ENCODE measurements around the gene TNNT1.
A peak's percentile ranks its signal among the peaks of the same experiment; 100 is the strongest.
"Not testable (repeated sequence)": the region's sequence is repeated elsewhere in the genome, so short reads cannot be mapped to it uniquely, and the experiment has no call there.

The TNNT1 gene

DNA sequence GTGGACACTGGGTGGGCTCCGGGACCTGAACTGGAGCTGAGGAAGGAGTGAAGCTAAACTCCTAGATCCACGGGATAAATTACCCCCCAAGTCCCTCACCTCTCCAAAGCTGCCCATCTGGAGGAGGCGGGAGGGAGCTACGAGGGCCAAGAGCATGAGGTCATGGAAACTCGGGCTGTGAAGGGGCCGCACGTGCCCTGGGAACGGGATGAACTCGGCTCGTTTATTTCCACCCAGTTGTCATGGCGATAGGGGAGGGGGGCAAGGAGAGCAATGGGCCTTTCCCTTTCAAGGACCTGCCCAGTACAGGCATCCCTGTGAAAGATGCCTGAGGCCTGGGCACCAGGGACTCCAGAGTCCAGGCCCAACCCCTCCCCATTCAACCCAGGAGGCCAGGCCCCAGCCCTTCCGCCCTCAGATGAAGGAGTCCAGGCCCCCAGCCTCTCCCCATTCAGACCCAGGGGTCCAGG, 35.4 kb downstream of the TNNT1 start:
- no peak overlapping the region for H3K4me3 ChIP-seq (ENCODE audit: low read depth, low read length)

DNA sequence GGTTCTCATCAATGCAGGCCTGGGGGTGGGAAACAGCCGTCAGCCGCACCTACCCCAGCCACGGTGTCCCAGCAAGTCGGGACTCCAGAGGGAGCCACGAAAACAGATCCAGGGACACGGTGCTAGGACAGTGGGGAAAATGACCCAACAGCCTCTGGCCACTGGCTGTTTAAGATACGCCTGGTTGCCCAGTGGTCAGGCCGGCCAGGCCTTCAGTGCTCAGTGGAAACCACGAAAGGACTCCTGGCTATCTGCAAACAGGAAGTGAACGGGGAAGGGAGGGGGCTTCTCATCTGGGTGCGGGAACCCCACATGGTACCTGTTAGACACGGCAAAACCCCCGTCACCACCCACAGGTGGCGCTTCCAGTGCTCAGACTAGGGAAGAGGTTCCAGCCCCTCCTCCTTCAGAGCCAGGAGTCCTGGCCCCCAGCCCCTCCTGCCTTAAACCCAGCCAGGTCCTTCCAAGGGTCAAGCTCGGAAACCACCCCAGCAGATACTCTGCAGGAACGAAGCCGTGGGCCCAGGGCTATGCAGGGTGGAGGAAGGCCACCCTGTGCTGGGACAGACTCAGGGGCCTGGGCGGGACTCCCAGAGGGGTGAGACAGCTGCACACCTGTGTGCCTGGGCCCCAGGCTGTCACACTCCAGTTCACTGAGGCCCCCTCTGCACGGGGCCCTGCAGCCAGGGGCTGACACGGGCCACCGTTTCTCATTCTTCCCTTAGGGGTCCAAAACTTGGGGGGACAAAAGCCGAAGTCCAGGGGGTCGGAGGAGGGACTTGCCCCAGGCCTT, 36.0 kb downstream of the TNNT1 start:
- TF ChIP-seq, protein P1, sequence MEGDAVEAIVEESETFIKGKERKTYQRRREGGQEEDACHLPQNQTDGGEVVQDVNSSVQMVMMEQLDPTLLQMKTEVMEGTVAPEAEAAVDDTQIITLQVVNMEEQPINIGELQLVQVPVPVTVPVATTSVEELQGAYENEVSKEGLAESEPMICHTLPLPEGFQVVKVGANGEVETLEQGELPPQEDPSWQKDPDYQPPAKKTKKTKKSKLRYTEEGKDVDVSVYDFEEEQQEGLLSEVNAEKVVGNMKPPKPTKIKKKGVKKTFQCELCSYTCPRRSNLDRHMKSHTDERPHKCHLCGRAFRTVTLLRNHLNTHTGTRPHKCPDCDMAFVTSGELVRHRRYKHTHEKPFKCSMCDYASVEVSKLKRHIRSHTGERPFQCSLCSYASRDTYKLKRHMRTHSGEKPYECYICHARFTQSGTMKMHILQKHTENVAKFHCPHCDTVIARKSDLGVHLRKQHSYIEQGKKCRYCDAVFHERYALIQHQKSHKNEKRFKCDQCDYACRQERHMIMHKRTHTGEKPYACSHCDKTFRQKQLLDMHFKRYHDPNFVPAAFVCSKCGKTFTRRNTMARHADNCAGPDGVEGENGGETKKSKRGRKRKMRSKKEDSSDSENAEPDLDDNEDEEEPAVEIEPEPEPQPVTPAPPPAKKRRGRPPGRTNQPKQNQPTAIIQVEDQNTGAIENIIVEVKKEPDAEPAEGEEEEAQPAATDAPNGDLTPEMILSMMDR (IDR thresholded peaks at IDR 0.05; ENCODE audit: borderline replicate concordance, insufficient read depth, low read depth, low read length): peak; percentile 15; the same call in 1 of the 2 replicates
- H3K4me3 ChIP-seq (ENCODE audit: low read depth, low read length): no peak overlapping the region

More for the DNA sequence above, 35.4 kb downstream of the TNNT1 start:
- TF ChIP-seq, protein P1 (IDR thresholded peaks at IDR 0.05; ENCODE audit: borderline replicate concordance, insufficient read depth, low read depth, low read length): no peak

DNA sequence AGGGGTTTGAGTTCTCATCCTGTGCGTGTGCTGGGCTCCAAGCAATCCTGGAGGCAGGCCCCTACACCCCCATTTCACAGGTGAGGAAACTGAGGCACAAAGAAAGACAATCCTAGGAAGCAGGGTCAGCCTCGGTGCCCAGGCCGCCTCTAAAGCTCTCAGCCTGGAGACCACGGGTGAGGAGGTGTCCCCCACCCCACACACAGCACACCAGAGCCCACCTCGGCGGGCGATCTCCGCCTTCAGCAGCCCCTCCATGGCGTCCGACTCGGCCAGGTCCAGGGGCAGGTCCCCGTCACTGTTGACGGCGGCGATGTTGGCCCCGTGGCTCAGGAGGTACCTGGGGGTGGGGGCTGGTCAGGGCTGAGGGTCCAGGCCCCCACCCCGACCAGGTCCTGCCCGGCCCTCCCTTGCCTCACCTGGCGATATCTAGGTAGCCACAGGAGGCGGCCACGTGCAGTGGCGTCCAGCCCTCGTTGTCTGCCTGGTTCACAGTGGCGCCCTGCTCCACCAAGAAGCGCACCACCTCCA, 36.7 kb downstream of the TNNT1 start:
- H3K4me3 ChIP-seq (ENCODE audit: low read depth, low read length): no peak overlapping the region
- TF ChIP-seq, protein P1 (IDR thresholded peaks at IDR 0.05; ENCODE audit: borderline replicate concordance, insufficient read depth, low read depth, low read length): no peak

DNA sequence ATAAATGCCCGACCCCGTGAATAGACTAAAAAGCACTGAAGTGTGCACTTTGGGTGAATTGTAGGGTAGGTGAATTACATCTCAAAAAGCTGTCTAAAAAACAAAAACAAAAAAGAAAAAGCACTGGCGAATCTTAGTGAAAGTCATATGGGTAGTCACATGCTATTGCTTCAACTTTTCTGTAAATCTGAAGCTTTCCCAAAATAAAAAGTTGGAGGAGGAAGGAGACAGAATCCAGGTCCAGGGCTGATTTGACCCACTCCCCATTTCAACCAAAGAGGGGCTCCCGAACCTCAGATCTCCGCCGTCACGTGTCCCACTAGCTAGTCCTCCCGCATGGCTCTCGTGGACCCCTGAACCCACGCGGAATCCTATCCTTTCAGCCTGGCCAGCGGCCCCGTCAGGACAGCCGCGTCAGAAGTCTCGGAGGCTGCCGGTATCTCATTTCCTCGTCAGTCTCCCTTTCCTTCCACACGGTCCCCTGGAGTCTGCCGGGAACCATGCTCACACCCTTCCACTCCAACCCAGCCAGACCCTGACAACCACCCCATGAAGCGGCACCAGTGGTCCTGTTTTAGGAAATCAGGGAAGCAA, 37.7 kb downstream of the TNNT1 start:
- H3K4me3 ChIP-seq (ENCODE audit: low read depth, low read length): no peak overlapping the region
- TF ChIP-seq, protein P1 (IDR thresholded peaks at IDR 0.05; ENCODE audit: borderline replicate concordance, insufficient read depth, low read depth, low read length): no peak

DNA sequence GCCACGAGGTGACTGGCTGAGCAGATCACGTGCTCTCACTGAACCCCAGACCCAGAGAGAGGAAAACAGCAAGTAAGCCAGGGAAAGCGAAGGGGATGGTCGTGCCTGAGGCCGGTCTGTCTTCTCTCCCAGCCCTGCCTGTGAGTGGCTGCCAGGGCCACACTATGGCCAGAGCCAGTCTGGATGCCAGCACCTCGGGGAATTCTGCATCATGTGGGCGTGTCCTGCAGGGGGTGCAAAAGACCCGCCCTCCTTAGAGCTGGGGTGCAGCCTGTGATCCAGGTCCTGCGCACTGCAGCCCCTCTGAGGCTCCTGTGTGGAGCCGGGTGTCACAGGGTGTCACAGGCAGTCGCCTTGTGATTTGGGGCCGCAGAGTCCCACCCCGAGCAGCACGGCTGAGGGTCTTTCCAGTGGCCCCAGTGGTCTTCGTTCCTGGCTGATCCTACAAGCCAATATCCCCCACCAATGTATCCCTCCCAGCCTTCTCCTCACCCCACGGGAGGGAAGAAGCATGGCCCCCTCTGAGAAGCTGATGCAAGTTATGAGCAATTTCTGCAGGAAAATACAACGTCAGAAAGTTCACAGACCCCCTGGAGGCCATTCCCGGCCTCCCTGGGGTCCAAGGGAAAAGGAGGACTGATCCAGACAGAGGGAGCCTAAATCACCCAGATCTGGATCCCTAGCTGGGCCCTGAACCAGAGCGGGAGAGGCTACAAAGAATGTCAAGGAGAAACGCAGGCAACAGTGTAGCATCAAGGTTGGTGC, 39.3 kb downstream of the TNNT1 start:
- no peak overlapping the region for H3K4me3 ChIP-seq (ENCODE audit: low read depth, low read length)

DNA sequence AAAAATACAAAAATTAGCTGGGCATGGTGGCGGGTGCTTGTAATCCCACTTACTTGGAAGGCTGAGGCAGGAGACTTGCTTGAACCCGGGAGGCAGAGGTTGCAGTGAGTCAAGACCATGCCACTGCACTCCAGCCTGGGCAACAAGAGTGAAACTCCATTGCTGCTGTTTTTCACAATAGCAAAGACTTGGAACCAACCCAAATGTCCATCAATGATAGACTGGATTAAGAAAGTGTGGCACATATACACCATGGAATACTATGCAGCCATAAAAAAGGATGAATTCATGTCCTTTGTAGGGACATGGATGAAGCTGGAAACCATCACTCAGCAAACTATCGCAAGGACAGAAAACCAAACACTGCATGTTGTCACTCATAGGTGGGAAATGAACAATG, 41.8 kb downstream of the TNNT1 start:
- H3K4me3 ChIP-seq (ENCODE audit: low read depth, low read length): not testable (repeated sequence)

More for the DNA sequence above, 39.3 kb downstream of the TNNT1 start:
- TF ChIP-seq, protein P1 (IDR thresholded peaks at IDR 0.05; ENCODE audit: borderline replicate concordance, insufficient read depth, low read depth, low read length): no peak

DNA sequence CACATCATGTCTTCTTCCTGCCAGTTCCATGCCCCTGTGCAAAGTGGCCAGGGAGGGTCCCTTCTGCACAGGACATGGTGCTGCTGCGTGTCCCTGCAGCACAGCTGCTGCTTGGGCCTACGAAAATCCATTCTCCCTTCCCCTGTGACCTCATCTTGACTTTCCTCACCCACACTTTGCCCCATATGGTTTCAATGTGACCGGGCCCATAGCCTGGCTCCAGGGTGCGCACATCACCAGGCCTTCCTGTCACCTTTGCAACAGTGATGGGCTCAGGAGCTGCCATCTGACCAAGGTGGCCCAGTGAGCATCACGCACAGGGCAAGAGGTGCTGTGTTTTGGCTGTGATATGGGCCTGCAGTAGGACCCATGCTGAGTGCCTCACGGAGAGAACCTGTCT, 42.4 kb downstream of the TNNT1 start:
- TF ChIP-seq, protein P1 (IDR thresholded peaks at IDR 0.05; ENCODE audit: borderline replicate concordance, insufficient read depth, low read depth, low read length): no peak

More for the DNA sequence above, 42.4 kb downstream of the TNNT1 start:
- no peak overlapping the region for H3K4me3 ChIP-seq (ENCODE audit: low read depth, low read length)

Data from GM12875 (cell line).